GM18517 (cell line): ENCODE data around the gene RNU2-63P.
"Not testable (repeated sequence)": the region's sequence is repeated elsewhere in the genome, so short reads cannot be mapped to it uniquely, and the experiment has no call there.

Experiments used
- ATAC-seq: cut with Tn5 transposase; IDR thresholded peaks from one replicate; pipeline ENCODE4 v1.9.1; 2021; ENCODE audit warnings: mild to moderate bottlenecking, moderate library complexity; ENCODE audit not compliant: unreplicated experiment

Gene RNU2-63P

GRCh38 chr2:88032070-88032702, 15.8 kb upstream of the RNU2-63P start:
- ATAC-seq, result no peak

GRCh38 chr2:88028931-88029330, 12.6 kb upstream of the RNU2-63P start:
- ATAC-seq, result no peak

GRCh38 chr2:88027697-88028389, 11.5 kb upstream of the RNU2-63P start:
- ATAC-seq, result no peak

- ATAC-seq, result no peak
These were observed 8.2 kb upstream of the RNU2-63P start for GRCh38 chr2:88024509-88024908.

GRCh38 chr2:88022669-88022921, 6.2 kb upstream of the RNU2-63P start:
- ATAC-seq, result no peak

- ATAC-seq, result no peak
These were observed 3.6 kb upstream of the RNU2-63P start for GRCh38 chr2:88019985-88020384.

GRCh38 chr2:88018909-88019308, 2.6 kb upstream of the RNU2-63P start:
- no peak for ATAC-seq

- not testable (repeated sequence) for ATAC-seq
These were observed 1.9 kb upstream of the RNU2-63P start for GRCh38 chr2:88018077-88018805.

DNA sequence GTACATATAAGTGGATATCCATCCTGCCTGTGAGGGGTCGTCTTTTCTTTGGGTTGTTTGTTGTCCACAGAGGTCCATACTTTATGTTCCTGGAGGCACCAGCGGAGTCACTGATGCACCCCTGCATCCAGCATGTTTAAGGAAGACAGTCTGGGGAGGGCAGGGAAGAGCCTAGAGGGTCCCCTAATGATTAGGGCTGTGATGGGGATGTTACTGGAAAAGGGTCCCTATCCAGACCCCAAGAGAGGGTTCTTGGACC, 1.4 kb upstream of the RNU2-63P start:
- ATAC-seq, result not testable (repeated sequence)

DNA sequence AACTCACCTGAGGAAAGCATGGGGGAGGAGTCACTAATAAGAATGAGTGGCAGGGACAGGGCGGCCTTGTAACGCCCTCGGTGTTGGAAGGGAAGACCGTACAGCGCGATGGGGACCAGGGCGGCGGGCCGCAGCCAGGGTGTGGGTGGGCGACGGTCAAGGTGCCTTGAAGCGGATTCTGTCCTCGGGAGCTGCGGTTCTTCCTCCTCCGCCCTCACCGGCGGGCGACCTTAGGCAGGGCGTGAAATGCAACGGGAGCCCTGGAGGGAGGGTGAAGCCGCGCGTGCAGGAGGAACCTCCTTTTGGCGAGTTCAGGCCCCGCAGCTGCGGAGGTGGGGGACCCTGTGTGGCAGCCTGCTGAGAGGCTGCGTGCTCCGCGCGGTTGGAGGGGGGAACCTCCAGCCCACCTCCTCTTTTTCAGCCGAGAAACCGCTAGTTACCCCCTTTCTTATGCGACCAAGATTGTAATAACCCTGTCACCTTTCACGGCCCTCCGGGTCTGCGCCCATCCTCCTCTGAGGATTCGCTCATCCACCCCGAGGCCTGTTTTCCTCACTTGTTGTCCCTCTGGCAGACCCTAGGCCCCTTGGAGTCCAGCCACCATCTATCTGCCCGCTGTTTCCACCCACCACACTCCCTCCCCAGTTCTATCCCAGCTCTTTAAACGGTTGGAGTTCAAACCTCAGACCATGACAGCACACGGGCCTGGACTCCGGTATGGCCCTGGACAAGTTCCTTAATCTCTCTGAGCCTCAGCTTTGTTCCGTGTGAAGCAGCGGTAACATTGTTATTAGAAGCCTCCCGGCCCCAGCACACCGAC, 823 bp upstream of the RNU2-63P start:
- ATAC-seq, result peak; percentile 41

DNA sequence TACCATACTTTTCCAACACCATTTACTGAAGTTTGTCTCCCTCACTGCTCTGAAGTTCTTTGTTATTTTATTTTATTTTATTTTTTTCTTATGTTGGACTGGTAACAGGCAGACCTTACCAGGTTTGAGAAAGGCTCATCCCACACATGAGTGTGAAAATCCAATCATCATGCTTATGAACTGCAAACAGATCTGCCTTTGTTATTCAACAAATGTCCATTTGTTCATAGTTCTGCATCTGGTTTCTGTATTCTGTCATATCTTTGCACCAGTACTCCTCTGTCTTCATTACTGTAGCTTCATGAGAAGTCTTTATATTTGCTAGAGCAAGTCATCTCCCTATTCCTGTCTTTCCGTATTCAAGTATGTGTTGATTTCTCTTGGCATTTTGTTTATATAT, 5.3 kb downstream of the RNU2-63P start:
- no peak for ATAC-seq

- ATAC-seq, result no peak
These were observed 6.2 kb downstream of the RNU2-63P start for GRCh38 chr2:88010136-88010535.

DNA sequence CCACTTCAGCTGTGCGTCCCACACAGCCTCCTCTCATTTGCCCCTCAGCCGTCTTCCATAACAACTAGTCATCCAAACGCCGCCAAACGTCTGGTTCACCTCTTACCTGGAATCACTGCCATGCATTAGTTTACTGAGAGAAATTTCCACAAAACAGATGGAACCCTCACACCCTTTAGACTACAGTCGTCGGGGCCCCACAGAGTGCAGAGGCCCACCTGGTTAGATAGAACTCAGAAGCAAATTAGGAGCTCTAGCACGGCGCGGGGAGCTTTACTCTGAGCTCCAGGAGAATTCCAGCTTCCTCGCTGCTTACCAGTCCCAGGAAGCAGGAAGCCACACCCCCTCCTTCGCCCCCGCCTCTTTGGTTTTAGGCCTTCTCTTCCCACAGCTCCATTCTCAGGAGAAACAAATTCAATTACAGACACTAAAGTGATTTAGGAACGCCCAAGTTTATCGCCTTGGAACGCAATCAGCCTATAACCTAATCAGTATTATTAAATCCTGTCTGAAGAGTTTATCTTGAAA, 9.4 kb downstream of the RNU2-63P start:
- no peak for ATAC-seq

GRCh38 chr2:88005776-88006175, 10.6 kb downstream of the RNU2-63P start:
- no peak for ATAC-seq

- no peak for ATAC-seq
These were observed 13.1 kb downstream of the RNU2-63P start for GRCh38 chr2:88003074-88003755.

DNA sequence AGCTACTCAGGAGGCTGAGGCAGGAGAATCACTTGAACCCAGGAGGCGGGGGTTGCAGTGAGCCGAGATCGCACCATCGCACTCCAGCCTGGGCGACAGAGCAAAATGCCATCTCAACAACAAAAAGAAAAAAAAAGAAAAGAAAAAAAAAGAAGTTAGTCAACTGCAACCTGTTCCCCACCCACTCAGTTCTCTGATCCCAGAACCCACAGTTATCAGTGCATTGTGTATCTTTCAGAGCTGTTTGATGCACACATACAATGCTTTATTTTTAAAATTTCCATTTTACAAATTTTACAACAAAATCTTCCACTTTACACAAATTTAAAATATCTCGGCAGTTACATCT, 14.0 kb downstream of the RNU2-63P start:
- no peak for ATAC-seq

DNA sequence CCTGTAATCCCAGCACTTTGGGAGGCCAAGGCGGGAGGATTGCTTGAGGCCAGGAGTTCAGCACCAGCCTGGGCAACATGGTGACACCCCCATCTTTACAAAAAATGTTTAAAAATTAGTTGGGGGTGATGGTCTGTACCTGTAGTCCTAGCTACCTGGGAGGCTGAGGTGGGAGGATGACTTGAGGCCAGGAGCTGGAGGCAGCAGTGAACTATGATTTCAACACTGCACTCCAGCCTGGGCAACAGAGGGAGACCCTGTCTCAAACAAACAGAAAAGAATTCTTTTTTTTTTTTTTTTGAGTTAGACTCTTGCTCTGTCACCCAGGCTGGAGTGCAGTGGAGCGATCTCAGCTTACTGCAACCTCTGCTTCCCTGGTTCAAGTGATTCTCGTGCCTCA, 15.9 kb downstream of the RNU2-63P start:
- ATAC-seq, result not testable (repeated sequence)

DNA sequence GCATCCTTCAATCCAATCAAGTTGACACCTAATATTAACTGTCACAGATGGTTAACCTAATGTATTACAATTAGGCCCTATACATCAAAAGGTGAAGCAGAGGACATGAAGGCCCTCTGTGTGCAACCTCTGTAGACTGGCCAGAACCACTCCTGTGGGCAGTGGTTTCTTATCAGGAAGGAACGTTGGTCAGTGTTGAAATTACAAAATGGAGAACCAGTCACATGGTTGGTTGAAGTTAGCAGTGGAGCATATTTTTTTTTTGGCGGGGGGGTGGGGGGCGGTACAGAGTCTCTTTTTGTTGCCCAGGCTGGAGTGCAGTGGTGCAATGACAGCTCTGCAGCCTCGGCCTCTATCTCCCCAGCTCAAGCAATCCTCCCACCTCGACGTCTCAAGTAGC, 19.8 kb downstream of the RNU2-63P start:
- no peak for ATAC-seq

DNA sequence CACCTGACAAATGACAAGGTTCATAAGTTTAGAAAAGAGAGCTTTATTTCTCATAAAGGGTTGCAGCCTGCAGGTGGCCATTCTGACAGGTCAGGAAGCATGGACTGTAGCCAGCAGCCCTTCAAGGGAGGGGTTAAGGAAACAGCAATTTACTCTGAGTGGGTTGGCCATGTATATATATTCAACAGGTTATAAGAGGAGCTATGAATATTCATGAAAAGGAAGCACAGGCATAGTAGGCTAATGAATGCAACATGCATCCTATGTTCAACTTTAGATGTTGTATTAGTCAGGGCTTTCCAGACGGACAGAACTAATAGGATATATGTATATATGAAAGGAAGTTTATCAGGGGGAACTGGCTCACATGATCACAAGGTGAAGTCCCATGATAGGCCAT, 20.6 kb downstream of the RNU2-63P start:
- ATAC-seq, result no peak

GRCh38 chr2:87994304-87994850, 22.0 kb downstream of the RNU2-63P start:
- ATAC-seq, result not testable (repeated sequence)

GRCh38 chr2:87992569-87992968, 23.8 kb downstream of the RNU2-63P start:
- ATAC-seq, result not testable (repeated sequence)
